Fibroblast of lung (primary cell): ENCODE data around the gene LUZP2. TPM values are rescaled to one million over a fixed set of nuclear protein-coding genes. Genes with fewer than 3 reads are reported as not detected.

Source experiments
- DNase-seq, 2 donors: peaks; one replicate each; pipeline versions ENCODE4 v3.0.0 to v3.0.0-alpha.2; 2010; ENCODE audit warnings: low read depth in 2 of 2
- H2AFZ ChIP-seq: 2 replicates; pipeline ENCODE4 v1.5.1; 2012; ENCODE audit warnings: low read length, control low read depth, inconsistent platforms
- H3K27ac ChIP-seq: 2 replicates; pipeline ENCODE4 v1.5.1; 2011; ENCODE audit warnings: low read length, control low read depth; ENCODE audit not compliant: insufficient read depth
- H3K27me3 ChIP-seq: 2 replicates; pipeline ENCODE4 v1.5.1; 2011; ENCODE audit warnings: mild to moderate bottlenecking, low read length; ENCODE audit not compliant: control insufficient read depth, insufficient read depth
- H3K36me3 ChIP-seq: 2 replicates; pipeline ENCODE4 v1.5.1; 2011; ENCODE audit warnings: low read length; ENCODE audit not compliant: control insufficient read depth, insufficient read depth
- H3K4me1 ChIP-seq: 2 replicates; pipeline ENCODE4 v1.5.1; 2011; ENCODE audit warnings: low read length; ENCODE audit not compliant: control insufficient read depth, insufficient read depth; ENCODE audit errors: extremely low read depth
- H3K4me2 ChIP-seq: 2 replicates; pipeline ENCODE4 v1.5.1; 2011; ENCODE audit warnings: low read length, control low read depth; ENCODE audit not compliant: insufficient read depth; ENCODE audit errors: extremely low read depth
- H3K4me3 ChIP-seq, 4 experiments: fragments of 200-600 bp in 1 of 4; sonication (generic) in 1 of 4; replicated peaks in 1 of 4; 2 replicates each; pipeline ENCODE4 v1.5.1; 2011 to 2016; ENCODE audit warnings: low read length in 4 of 4, low read depth in 3 of 4, mild to moderate bottlenecking in 3 of 4, control low read depth in 2 of 4, inconsistent platforms in 1 of 4, mixed read lengths in 1 of 4; ENCODE audit not compliant: insufficient read depth in 1 of 4; ENCODE audit errors: control extremely low read depth in 1 of 4
- H3K79me2 ChIP-seq: 2 replicates; pipeline ENCODE4 v1.5.1; 2012; ENCODE audit warnings: mild to moderate bottlenecking, low read length, inconsistent platforms; ENCODE audit not compliant: control insufficient read depth, insufficient read depth
- H3K9ac ChIP-seq: 2 replicates; pipeline ENCODE4 v1.5.1; 2011; ENCODE audit warnings: mild to moderate bottlenecking, low read length, control low read depth; ENCODE audit not compliant: insufficient read depth
- H3K9me3 ChIP-seq: 2 replicates; pipeline ENCODE4 v1.5.1; 2012; ENCODE audit warnings: low read depth, low read length; ENCODE audit not compliant: control insufficient read depth, insufficient read depth
- H4K20me1 ChIP-seq: 2 replicates; pipeline ENCODE4 v1.5.1; 2011; ENCODE audit warnings: low read length; ENCODE audit not compliant: control insufficient read depth, insufficient read depth; ENCODE audit errors: extremely low read depth
- EZH2 ChIP-seq: IDR thresholded peaks from 2 replicates; pipeline ENCODE4 v1.5.1; 2012; ENCODE audit warnings: low read length, control low read depth, mild to moderate bottlenecking; ENCODE audit errors: missing control alignments
- polyA plus RNA-seq, 2 donors: library from polyadenylated mRNA; depleted of rRNA in 1 of 2; stranded (reverse) in 1 of 2; unstranded in 1 of 2; fragments of >200 nt; gene quantifications; 2 replicates each; pipeline ENCODE4 v1.2.1, GENCODE V29; 2011 to 2012; ENCODE audit warnings: missing spikeins in 1 of 2
- total RNA-seq: library from RNA; depleted of rRNA; stranded (reverse); fragments of >200 nt; gene quantifications from 2 replicates; pipeline ENCODE4 v1.2.1, GENCODE V29; 2014
- TF ChIP-seq, protein P1 (sequence below), 2 donors: IDR thresholded peaks in 1 of 2; conservative IDR thresholded peaks in 1 of 2; 1 replicate in 1 of 2; 2 replicates in 1 of 2; pipeline ENCODE4 v1.5.1; 2011 to 2012; ENCODE audit warnings: low read length in 2 of 2, control low read depth in 1 of 2, inconsistent platforms in 1 of 2, low read depth in 1 of 2, mild to moderate bottlenecking in 1 of 2

The LUZP2 gene
- total and polyA plus RNA-seq, 2 donors (not counting 1 experiment from before 2014, with no cell fraction given) = 0.03 to 0.50 TPM

- no peak overlapping the region for H3K9ac ChIP-seq
- no peak overlapping the region for H2AFZ ChIP-seq
- no peak overlapping the region for H3K4me3 ChIP-seq
- H4K20me1 ChIP-seq = no peaks in the 10 kb centered on the region
- no peaks in the 10 kb centered on the region for H3K9me3 ChIP-seq
- DNase-seq = no peak
- H3K4me2 ChIP-seq = no peak overlapping the region
- H3K27ac ChIP-seq = no peak overlapping the region
- H3K79me2 ChIP-seq = no peaks in the 10 kb centered on the region
- no peaks in the 10 kb centered on the region for H3K36me3 ChIP-seq
- no peaks in the 10 kb centered on the region for H3K27me3 ChIP-seq
- no peaks in the 10 kb centered on the region for H3K4me1 ChIP-seq
- TF ChIP-seq, protein P1, sequence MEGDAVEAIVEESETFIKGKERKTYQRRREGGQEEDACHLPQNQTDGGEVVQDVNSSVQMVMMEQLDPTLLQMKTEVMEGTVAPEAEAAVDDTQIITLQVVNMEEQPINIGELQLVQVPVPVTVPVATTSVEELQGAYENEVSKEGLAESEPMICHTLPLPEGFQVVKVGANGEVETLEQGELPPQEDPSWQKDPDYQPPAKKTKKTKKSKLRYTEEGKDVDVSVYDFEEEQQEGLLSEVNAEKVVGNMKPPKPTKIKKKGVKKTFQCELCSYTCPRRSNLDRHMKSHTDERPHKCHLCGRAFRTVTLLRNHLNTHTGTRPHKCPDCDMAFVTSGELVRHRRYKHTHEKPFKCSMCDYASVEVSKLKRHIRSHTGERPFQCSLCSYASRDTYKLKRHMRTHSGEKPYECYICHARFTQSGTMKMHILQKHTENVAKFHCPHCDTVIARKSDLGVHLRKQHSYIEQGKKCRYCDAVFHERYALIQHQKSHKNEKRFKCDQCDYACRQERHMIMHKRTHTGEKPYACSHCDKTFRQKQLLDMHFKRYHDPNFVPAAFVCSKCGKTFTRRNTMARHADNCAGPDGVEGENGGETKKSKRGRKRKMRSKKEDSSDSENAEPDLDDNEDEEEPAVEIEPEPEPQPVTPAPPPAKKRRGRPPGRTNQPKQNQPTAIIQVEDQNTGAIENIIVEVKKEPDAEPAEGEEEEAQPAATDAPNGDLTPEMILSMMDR (conservative IDR thresholded peaks at IDR 0.05 in 1 of 2, IDR thresholded peaks at IDR 0.05 in 1 of 2; ENCODE audit: low read depth in 1 of 2, low read length in 2 of 2) = no peak
- TF ChIP-seq EZH2 = no peak
Measured at GRCh38 chr11:24559315-24559714, 62.5 kb downstream of the LUZP2 start.

GRCh38 chr11:24560324-24560723 lies 63.5 kb downstream of the LUZP2 start:
- H3K9me3 ChIP-seq = no peaks in the 10 kb centered on the region
- H3K4me2 ChIP-seq = no peak overlapping the region
- TF ChIP-seq, protein P1 (conservative IDR thresholded peaks at IDR 0.05 in 1 of 2, IDR thresholded peaks at IDR 0.05 in 1 of 2; ENCODE audit: low read depth in 1 of 2, low read length in 2 of 2) = no peak
- TF ChIP-seq EZH2 = no peak
- H3K9ac ChIP-seq = no peak overlapping the region
- H3K4me1 ChIP-seq = no peaks in the 10 kb centered on the region
- H3K27ac ChIP-seq = no peak overlapping the region
- H3K36me3 ChIP-seq = no peaks in the 10 kb centered on the region
- no peaks in the 10 kb centered on the region for H3K27me3 ChIP-seq
- no peak overlapping the region for H3K4me3 ChIP-seq
- DNase-seq = no peak
- no peaks in the 10 kb centered on the region for H4K20me1 ChIP-seq
- H2AFZ ChIP-seq = no peak overlapping the region
- H3K79me2 ChIP-seq = no peaks in the 10 kb centered on the region

- no peak for DNase-seq
- Histone ChIP-seq H4K20me1 (no peaks in the 10 kb centered on the region), H3K27me3 (no peaks in the 10 kb centered on the region), H3K4me1 (no peaks in the 10 kb centered on the region), H3K27ac (no peak overlapping the region), H3K4me3 (no peak overlapping the region), H3K79me2 (no peaks in the 10 kb centered on the region), H3K4me2 (no peak overlapping the region), H3K9me3 (no peaks in the 10 kb centered on the region), H3K36me3 (no peaks in the 10 kb centered on the region), H2AFZ (no peak overlapping the region), H3K9ac (no peak overlapping the region)
- TF ChIP-seq, protein P1 (conservative IDR thresholded peaks at IDR 0.05 in 1 of 2, IDR thresholded peaks at IDR 0.05 in 1 of 2; ENCODE audit: low read depth in 1 of 2, low read length in 2 of 2) = no peak
- no peak for TF ChIP-seq EZH2
Measured at GRCh38 chr11:24567380-24567779, 70.5 kb downstream of the LUZP2 start.
